WTC11 (cell line): ENCODE measurements around the gene PPP3CA.

ENCODE experiments used
- AFF4 ChIP-seq: sonication (generic); formaldehyde crosslinking; IDR thresholded peaks from 2 replicates; pipeline ENCODE4 v1.8.1; 2023; ENCODE audit warnings: mild to moderate bottlenecking, missing genetic modification reagents, borderline replicate concordance
- ARID4B ChIP-seq: sonication (generic); formaldehyde crosslinking; IDR thresholded peaks from 2 replicates; pipeline ENCODE4 v1.8.0; 2023; ENCODE audit warnings: missing genetic modification reagents, mild to moderate bottlenecking, borderline replicate concordance
- ATF1 ChIP-seq: sonication (generic); formaldehyde crosslinking; IDR thresholded peaks from 2 replicates; pipeline ENCODE4 v1.8.1; 2023; ENCODE audit warnings: mild to moderate bottlenecking, moderate library complexity, missing genetic modification reagents
- ATF3 ChIP-seq: sonication (generic); formaldehyde crosslinking; conservative IDR thresholded peaks from 2 replicates; pipeline ENCODE4 v1.8.1; 2022; ENCODE audit warnings: mild to moderate bottlenecking, missing genetic modification reagents
- CTCF ChIP-seq: fragments of 200-600 bp; IDR thresholded peaks from 2 replicates; pipeline ENCODE4 v1.8.0; 2022; ENCODE audit warnings: antibody characterized with exemption
- JUN ChIP-seq: sonication (generic); formaldehyde crosslinking; IDR thresholded peaks from 2 replicates; pipeline ENCODE4 v1.8.0; 2023; ENCODE audit warnings: mild to moderate bottlenecking, missing genetic modification reagents
- KAT7 ChIP-seq: sonication (generic); formaldehyde crosslinking; IDR thresholded peaks from 2 replicates; pipeline ENCODE4 v1.8.1; 2023; ENCODE audit warnings: missing genetic modification reagents, mild to moderate bottlenecking, borderline replicate concordance
- MLX ChIP-seq: sonication (generic); formaldehyde crosslinking; IDR thresholded peaks from 2 replicates; pipeline ENCODE4 v1.8.1; 2023; ENCODE audit warnings: mild to moderate bottlenecking, missing genetic modification reagents, moderate library complexity
- TEAD4 ChIP-seq: sonication (generic); formaldehyde crosslinking; IDR thresholded peaks from 2 replicates; pipeline ENCODE4 v1.8.0; 2022; ENCODE audit warnings: mild to moderate bottlenecking, missing genetic modification reagents
- ZNF121 ChIP-seq: sonication (generic); formaldehyde crosslinking; IDR thresholded peaks from 2 replicates; pipeline ENCODE4 v1.8.0; 2023; ENCODE audit warnings: missing genetic modification reagents
- ZNF219 ChIP-seq: sonication (generic); formaldehyde crosslinking; IDR thresholded peaks from 2 replicates; pipeline ENCODE4 v1.8.0; 2023; ENCODE audit warnings: missing genetic modification reagents, mild to moderate bottlenecking, borderline replicate concordance
- ZNF263 ChIP-seq: sonication (generic); formaldehyde crosslinking; IDR thresholded peaks from 2 replicates; pipeline ENCODE4 v1.8.1; 2022; ENCODE audit warnings: low read depth, mild to moderate bottlenecking, moderate library complexity, missing genetic modification reagents
- ZNF423 ChIP-seq: fragments of 250-450 bp; sonication (Bioruptor Pico); IDR thresholded peaks from 2 replicates; pipeline ENCODE4 v2.1.2; 2022; ENCODE audit warnings: mild to moderate bottlenecking, moderate library complexity

GRCh38 chr4:101211146-101211553 lies 136.2 kb downstream of the PPP3CA start:
- no peak for TF ChIP-seq CTCF
- no peak for TF ChIP-seq ZNF263 (CRISPR knock-in tag)
- TF ChIP-seq ZNF423 (CRISPR knock-in tag), result no peak
- TF ChIP-seq ARID4B (CRISPR knock-in tag), result no peak
- TF ChIP-seq ATF1 (CRISPR knock-in tag), result no peak
- TF ChIP-seq KAT7 (CRISPR knock-in tag), result no peak
- TF ChIP-seq ZNF219 (CRISPR knock-in tag), result no peak
- TF ChIP-seq TEAD4, result no peak
- no peak for TF ChIP-seq MLX (CRISPR knock-in tag)
- TF ChIP-seq AFF4, result no peak
- no peak for TF ChIP-seq JUN (CRISPR knock-in tag)
- no peak for TF ChIP-seq ATF3 (CRISPR knock-in tag)
- no peak for TF ChIP-seq ZNF121 (CRISPR knock-in tag)
